Effector memory CD8-positive, alpha-beta T cell (primary cell): ENCODE measurements around the gene KRT83.
A peak's percentile ranks its signal among the peaks of the same experiment; 100 is the strongest.
"Not testable (repeated sequence)": the region's sequence is repeated elsewhere in the genome, so short reads cannot be mapped to it uniquely, and the experiment has no call there.

Experiments
- ATAC-seq: fragments of 150-1000 bp; cut with Tn5 transposase; replicated peaks from 2 replicates; pipeline ENCODE4 v1.10.0; 2021; ENCODE audit warnings: mild to moderate bottlenecking, moderate library complexity
- DNase-seq, 3 experiments: peaks; one replicate each; pipeline ENCODE4 v3.0.0; 2021
- H3K27ac Mint-ChIP-seq, 2 donors: one replicate each; pipeline ENCODE4 v1.8.0; 2022; ENCODE audit warnings: mild to moderate bottlenecking in 2 of 2, mixed read lengths in 2 of 2, moderate library complexity in 2 of 2
- H3K27me3 Mint-ChIP-seq, 2 donors: one replicate each; pipeline ENCODE4 v1.8.0; 2022; ENCODE audit warnings: mixed read lengths in 2 of 2
- H3K36me3 Mint-ChIP-seq: one replicate; pipeline ENCODE4 v1.8.0; 2022; ENCODE audit warnings: mild to moderate bottlenecking, moderate library complexity, mixed read lengths; ENCODE audit not compliant: insufficient read depth
- H3K4me1 Mint-ChIP-seq, 2 donors: one replicate each; pipeline ENCODE4 v1.8.0; 2022; ENCODE audit warnings: low read depth in 2 of 2, mixed read lengths in 2 of 2
- H3K4me3 Mint-ChIP-seq, 2 donors: one replicate each; pipeline ENCODE4 v1.8.0; 2022; ENCODE audit warnings: mild to moderate bottlenecking in 2 of 2, mixed read lengths in 2 of 2, moderate library complexity in 2 of 2
- H3K9me3 Mint-ChIP-seq, 2 donors: one replicate each; pipeline ENCODE4 v1.8.0; 2022; ENCODE audit warnings: mixed read lengths in 2 of 2

The KRT83 gene

DNA sequence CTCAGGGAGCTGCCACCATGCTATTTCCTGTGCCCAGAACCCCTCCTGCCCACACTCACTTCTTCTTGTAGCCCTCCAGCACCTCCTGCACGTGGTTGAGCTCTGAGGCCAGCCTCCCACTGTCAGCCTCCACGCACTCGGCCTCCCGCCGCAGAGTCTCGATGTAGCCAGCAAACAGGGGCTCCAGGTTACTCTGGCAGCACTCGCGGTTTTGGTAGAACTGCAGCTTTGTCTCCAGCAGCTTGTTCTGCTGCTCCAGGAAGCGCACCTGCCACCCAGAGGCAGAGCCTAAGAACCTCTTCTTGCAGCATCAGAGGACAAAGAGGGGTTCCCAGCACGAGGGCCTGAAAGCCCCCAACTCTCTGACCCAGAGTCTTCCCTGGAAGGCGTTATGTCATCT is 2.1 kb downstream of the KRT83 start:
- no peak for DNase-seq
- H3K9me3 Mint-ChIP-seq: no peaks in the 10 kb centered on the region
- ATAC-seq: no peak
- no peak overlapping the region for H3K27ac Mint-ChIP-seq
- H3K4me3 Mint-ChIP-seq: no peak overlapping the region
- peaks cover 4 to 7% of the 10 kb centered on the region in 2 donors for H3K4me1 Mint-ChIP-seq
- H3K27me3 Mint-ChIP-seq: peaks cover 43 to 70% of the 10 kb centered on the region in 2 donors
- no peaks in the 10 kb centered on the region for H3K36me3 Mint-ChIP-seq

DNA sequence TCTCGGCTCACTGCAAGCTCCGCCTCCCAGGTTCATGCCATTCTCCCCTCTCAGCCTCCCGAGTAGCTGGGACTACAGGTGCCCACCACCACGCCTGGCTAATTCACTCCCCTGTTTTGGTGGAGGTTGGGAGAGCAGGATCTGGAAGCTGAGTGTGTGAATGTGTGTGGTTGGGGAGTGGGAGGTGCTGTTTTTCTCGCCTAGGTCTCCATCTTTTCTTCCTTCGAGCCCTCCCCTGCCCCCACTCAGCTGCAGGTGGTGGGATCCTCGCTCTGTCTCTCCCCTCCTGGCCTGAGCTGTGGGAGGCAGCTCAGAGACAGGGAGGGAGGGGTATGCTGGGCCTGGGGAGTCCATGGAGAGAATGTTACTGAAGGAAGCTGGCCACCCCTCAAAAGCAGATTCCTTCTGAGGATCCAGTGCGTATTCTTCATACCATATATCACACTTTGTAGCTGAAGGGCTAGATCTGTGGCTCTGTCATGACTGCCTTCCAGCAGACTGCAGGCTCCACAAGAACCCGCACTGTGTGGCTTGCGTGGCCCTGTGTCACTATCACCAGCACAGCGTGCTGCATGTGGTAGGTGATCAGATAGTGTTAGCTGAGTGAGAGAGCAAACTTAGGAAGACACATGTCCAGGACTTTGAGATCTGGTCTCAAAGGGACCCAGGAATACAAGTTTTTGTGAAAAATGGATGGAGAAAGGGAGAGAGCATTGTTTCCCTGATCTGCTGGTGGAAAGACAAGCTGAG is 2.8 kb downstream of the KRT83 start:
- peaks cover 4 to 7% of the 10 kb centered on the region in 2 donors for H3K4me1 Mint-ChIP-seq
- DNase-seq (no peak), ATAC-seq (no peak)
- no peaks in the 10 kb centered on the region for H3K9me3 Mint-ChIP-seq
- H3K36me3 Mint-ChIP-seq: no peaks in the 10 kb centered on the region
- H3K27me3 Mint-ChIP-seq: peaks cover 46 to 72% of the 10 kb centered on the region in 2 donors
- no peak overlapping the region for H3K27ac Mint-ChIP-seq
- no peak overlapping the region for H3K4me3 Mint-ChIP-seq

DNA sequence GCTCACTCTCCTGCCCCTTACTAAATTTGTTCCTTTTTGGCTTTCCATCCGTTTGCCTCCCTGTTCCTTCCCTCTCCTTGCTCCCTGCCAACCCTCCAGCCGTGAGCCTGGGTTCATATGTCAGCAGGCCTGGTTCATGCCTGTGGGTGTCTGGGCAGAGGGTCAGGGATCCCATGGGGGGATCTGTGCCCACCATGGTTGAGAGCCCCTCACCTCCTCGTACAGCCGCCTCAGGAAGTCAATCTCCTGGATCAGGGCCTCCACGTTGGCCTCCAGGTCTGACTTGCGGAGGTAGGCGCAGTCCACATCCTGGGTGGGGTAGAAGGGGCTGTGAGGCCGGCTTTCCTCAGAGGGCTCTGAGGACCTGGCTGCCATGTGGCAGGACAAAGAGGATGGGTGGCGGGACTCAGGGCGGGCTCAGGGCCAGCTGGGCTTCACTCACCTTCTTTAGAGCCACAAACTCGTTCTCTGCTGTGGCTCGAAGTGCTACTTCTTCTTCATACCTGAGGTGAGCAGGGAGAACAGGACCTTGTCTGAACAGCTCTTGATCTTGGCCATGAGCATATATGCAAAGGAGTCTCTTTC is 3.6 kb downstream of the KRT83 start:
- no peak overlapping the region for H3K27ac Mint-ChIP-seq
- ATAC-seq (no peak), DNase-seq (no peak)
- no peaks in the 10 kb centered on the region for H3K36me3 Mint-ChIP-seq
- H3K27me3 Mint-ChIP-seq: peaks cover 46 to 72% of the 10 kb centered on the region in 2 donors
- no peaks in the 10 kb centered on the region for H3K9me3 Mint-ChIP-seq
- H3K4me1 Mint-ChIP-seq: peaks cover 4 to 7% of the 10 kb centered on the region in 2 donors
- no peak overlapping the region for H3K4me3 Mint-ChIP-seq

DNA sequence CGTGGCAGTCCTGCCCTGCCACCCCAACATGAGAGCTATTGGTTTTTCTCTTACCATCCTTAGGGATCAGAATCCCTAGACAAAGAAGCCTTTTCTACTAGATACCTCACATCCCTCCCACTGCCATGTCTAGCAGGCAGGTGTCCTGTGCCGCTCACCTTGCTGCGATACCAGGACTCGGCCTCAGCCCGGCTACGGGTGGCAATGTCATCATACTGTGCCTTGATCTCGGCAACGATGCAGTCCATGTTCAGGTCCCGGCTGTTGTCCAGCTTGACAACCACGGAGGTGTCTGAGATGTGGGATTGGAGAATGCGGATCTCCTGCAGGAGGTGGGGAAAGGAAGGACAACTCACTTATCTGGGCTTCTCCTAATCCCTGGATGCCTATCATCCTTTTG is 4.5 kb downstream of the KRT83 start:
- Mint-ChIP-seq H3K4me1 (peaks cover 4 to 7% of the 10 kb centered on the region in 2 donors), H3K27me3 (peaks cover 46 to 72% of the 10 kb centered on the region in 2 donors), H3K36me3 (no peaks in the 10 kb centered on the region), H3K27ac (no peak overlapping the region), H3K9me3 (no peaks in the 10 kb centered on the region), H3K4me3 (no peak overlapping the region)
- ATAC-seq (no peak), DNase-seq (no peak)

DNA sequence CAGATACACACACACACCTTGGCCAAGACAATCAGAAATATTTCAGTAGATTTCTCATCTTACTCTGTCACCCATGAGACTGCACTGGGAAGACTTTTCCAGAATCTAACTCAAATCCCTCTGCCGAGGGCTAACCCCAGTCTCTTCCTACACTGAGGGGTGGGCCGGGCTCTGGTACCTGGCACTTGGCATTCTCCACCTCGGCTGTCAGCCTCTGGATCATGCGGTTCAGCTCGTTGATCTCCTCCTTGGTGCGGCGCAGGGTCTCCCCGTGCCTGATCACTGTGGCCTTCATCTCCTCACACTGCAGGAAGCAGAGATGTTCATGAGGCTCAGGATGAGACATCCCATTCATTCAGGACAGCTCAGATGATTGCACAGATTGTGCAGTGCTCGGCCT is 4.9 kb downstream of the KRT83 start:
- H3K9me3 Mint-ChIP-seq: no peaks in the 10 kb centered on the region

DNA sequence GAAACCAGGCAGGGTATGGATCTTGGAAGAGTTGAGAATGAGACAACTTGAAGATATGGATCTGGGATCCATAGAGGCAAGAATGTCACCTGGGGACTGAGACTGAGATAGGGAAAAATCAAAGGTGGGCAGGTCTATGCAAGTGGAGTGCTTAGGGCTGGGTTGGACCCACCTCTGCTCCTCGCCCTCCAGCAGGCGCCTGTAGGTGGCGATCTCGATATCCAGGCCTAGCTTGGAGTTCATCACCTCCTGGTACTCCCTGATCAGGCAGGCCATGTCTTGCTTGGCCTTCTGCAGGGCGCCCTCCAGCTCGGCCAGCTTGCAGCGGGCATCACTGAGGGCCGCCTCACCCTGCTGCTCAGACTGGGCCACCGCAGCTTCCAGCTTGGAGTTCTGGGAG is 5.5 kb downstream of the KRT83 start:
- peaks cover 47 to 72% of the 10 kb centered on the region in 2 donors for H3K27me3 Mint-ChIP-seq
- H3K27ac Mint-ChIP-seq, ATAC-seq, H3K9me3 Mint-ChIP-seq, H3K4me1 Mint-ChIP-seq, H3K4me3 Mint-ChIP-seq, H3K36me3 Mint-ChIP-seq, DNase-seq: not testable (repeated sequence)

More for the DNA sequence above, 4.9 kb downstream of the KRT83 start:
- Mint-ChIP-seq H3K4me1 (peaks cover 4 to 7% of the 10 kb centered on the region in 2 donors), H3K36me3 (no peaks in the 10 kb centered on the region), H3K4me3 (no peak overlapping the region), H3K27ac (no peak overlapping the region), H3K27me3 (peaks cover 47 to 72% of the 10 kb centered on the region in 2 donors)
- DNase-seq (no peak), ATAC-seq (no peak)

DNA sequence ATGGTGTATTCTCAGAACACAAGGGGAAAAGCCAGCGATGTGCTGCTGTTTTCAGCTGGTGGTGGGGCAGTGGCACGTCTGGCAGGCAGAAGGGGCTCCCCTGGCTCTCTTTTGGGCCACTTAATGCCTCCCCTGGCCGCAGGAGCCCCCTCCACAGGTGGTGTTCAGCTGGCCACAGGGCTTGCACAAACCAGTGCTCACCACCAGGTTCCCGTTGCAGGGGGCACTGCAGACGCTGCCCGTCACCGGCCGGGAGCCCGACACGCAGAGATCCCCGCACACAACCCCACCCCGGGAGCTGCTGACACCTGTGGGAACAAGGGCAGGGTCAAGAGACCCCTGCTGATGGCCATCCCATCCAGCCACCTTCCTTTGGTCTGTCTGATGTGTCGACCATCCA is 6.7 kb downstream of the KRT83 start:
- H3K27me3 Mint-ChIP-seq: peaks cover 44 to 72% of the 10 kb centered on the region in 2 donors
- no peak overlapping the region for H3K27ac Mint-ChIP-seq
- ATAC-seq (no peak), DNase-seq (no peak)
- H3K9me3 Mint-ChIP-seq: no peaks in the 10 kb centered on the region
- H3K36me3 Mint-ChIP-seq: no peaks in the 10 kb centered on the region
- H3K4me1 Mint-ChIP-seq: peaks cover 4 to 7% of the 10 kb centered on the region in 2 donors
- no peak overlapping the region for H3K4me3 Mint-ChIP-seq

DNA sequence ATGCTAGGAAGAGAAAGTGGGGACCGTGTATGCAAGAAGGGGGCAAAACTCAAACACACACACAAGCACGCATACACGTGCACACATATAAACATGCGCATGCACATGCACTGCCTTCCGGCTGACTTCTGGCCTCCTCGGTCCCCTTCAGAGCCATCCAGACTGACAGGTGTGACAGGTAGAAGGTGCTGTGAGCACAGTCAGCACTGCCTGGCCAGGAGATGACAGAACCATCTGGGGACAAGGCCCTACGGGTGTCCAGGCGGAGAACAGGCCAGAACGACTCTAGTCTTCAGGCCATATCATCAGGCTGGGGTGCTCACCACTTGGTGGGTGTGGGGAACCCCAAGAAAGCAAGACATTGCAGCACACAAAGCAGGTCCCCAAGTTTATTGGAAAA is 7.3 kb downstream of the KRT83 start:
- Mint-ChIP-seq H3K4me3 (no peak overlapping the region), H3K27me3 (peaks cover 50 to 72% of the 10 kb centered on the region in 2 donors), H3K27ac (no peak overlapping the region), H3K4me1 (peaks cover 2 to 7% of the 10 kb centered on the region in 2 donors), H3K9me3 (no peaks in the 10 kb centered on the region), H3K36me3 (no peaks in the 10 kb centered on the region)
- no peak for ATAC-seq
- no peak for DNase-seq

DNA sequence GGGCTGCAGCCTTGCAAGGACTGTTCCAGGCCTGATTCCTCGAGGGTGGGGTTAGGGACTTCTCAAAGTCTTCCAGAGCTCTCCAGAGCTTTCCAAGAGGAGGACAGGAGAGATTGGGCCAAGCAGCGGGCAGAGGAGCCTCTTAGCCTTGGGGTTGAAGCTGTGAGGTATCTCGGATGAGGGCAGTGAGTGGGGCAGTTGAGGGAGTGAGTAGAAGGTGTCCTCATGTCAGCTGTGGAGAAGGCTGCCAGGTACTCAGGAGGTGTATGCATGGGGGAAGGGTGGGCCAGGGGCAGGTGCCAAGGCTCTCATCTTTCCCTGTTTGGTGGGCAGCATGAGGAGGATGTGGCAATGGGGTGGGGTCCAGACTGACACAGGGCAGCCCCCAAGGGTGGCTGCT is 7.7 kb downstream of the KRT83 start:
- Mint-ChIP-seq H3K27me3 (peaks cover 52 to 72% of the 10 kb centered on the region in 2 donors), H3K4me3 (no peak overlapping the region), H3K36me3 (peaks cover 2% of the 10 kb centered on the region), H3K9me3 (no peaks in the 10 kb centered on the region), H3K27ac (no peak overlapping the region), H3K4me1 (peaks cover 7 to 11% of the 10 kb centered on the region in 2 donors)
- DNase-seq (no peak), ATAC-seq (no peak)

DNA sequence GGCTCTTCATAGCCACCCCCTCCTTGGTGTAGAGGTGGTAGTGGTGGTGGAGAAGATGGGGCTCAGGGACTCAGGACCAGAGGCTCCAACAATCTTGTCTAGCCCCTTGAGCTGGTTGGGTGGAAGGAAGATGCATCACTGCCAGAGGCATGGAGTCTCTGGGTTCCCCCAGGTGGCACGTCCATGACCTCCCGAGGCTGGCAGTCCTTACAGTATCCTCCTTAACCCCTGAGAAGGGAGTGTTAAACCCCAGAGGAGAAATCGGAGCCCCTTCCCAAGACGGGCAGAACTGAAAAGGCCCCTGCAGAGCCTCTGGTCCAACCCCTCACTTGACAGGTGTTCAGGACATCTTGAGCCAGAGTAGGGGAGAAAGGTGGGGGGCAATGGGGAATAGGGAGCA is 9.1 kb downstream of the KRT83 start:
- H3K27me3 Mint-ChIP-seq: peaks cover 59 to 72% of the 10 kb centered on the region in 2 donors
- no peak for ATAC-seq
- no peak for DNase-seq

DNA sequence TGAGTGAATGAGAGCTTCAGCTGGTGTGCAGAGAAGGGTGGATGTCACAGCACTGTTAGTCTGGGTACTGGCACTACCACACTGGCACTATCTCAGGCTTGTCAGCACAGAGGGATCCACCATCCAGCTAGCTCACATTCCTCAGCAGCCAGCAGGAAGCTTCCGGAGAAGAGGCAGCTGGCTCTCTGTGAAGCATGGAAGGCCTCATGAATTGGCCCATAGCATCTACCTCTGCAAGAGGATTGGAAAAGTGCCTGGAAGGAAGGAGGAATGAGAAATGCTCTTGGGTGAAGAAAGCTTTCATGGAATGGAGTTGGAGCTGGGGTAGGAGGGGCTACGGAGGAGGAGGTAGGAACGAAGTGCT is 9.9 kb downstream of the KRT83 start:
- H3K4me1 Mint-ChIP-seq: peaks cover 14 to 15% of the 10 kb centered on the region in 2 donors
- H3K9me3 Mint-ChIP-seq: no peaks in the 10 kb centered on the region
- ATAC-seq (no peak), DNase-seq (no peak)
- H3K4me3 Mint-ChIP-seq: no peak overlapping the region
- no peak overlapping the region for H3K27ac Mint-ChIP-seq
- H3K27me3 Mint-ChIP-seq: peaks cover 60 to 80% of the 10 kb centered on the region in 2 donors
- H3K36me3 Mint-ChIP-seq: peaks cover 2% of the 10 kb centered on the region

More for the DNA sequence above, 9.1 kb downstream of the KRT83 start:
- Mint-ChIP-seq H3K4me3 (no peak overlapping the region), H3K36me3 (peaks cover 2% of the 10 kb centered on the region), H3K4me1 (peaks cover 12 to 13% of the 10 kb centered on the region in 2 donors), H3K9me3 (no peaks in the 10 kb centered on the region), H3K27ac (no peak overlapping the region)

DNA sequence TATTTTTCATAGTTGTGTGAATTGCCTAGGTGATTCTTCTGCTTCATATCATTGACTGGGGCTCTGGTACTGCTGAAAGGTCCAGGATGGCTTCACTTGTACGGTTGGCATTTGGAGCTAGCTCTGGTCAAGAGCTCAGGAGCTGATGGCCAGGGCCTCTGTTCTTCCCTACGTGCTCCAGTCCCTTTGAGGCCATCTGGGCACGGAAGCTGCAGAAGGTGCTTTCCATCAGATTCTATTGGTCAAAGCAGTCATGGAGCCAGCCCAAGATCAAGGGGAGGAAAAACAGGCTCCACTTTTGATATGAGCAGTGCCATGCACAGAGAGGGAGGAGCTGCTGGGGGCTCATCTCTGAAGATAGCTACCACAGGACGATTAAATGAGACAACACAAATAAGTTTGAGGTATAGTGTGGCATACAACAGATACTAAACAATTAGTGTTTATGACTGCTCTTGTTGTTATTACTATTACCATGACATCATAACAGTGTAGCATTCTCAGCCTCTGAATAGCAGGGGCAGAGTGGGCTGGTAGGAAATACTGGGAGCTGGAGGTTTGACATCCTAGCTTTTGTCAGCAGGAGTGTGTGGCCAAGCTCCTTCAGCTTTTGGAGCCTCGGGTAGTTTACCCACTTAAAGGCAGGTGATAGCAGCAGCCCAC is 10.4 kb downstream of the KRT83 start:
- Mint-ChIP-seq H3K36me3 (peaks cover 2% of the 10 kb centered on the region), H3K4me3 (no peak overlapping the region), H3K27ac (no peak overlapping the region), H3K9me3 (no peaks in the 10 kb centered on the region), H3K4me1 (peaks cover 15 to 19% of the 10 kb centered on the region in 2 donors), H3K27me3 (peaks cover 60 to 85% of the 10 kb centered on the region in 2 donors)
- ATAC-seq: no peak
- no peak for DNase-seq

DNA sequence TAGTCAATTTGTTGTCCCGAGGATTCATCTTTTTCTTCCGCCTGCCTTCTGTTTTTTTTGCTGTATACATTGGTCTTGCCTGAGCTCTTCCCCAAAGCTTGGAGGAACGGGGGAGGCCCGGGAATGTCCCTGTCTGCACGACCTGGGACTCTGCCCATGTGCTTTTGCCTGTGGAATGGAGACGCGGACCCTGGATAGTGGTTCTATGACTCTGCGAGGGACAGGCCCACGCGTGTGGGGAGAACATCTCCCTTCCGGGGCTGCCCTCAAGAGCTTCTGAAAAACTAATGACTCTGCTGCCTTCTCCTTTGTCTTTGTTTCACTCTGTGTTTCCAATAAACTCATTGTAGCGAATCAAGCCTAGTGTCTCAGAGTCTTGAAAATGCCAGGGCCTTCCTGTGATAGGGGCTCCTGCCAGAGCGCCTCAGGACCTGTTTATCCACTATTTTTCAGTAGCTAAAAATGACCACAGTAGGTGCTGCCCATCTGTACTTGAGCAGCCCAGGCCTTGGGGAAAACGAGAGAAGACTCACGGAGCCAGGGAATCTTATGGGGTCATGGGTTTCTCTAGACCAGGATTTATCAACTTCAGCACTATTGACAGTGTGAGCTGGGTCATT is 12.3 kb downstream of the KRT83 start:
- peaks cover 57 to 94% of the 10 kb centered on the region in 2 donors for H3K27me3 Mint-ChIP-seq
- no peak for DNase-seq

More for the DNA sequence above, 12.3 kb downstream of the KRT83 start:
- ATAC-seq: no peak
- Mint-ChIP-seq H3K4me3 (peak overlapping the region; percentile 76 to 80), H3K27ac (peak overlapping the region in 1 of 2 donors; percentile 28), H3K4me1 (peaks cover 26 to 30% of the 10 kb centered on the region in 2 donors), H3K9me3 (no peaks in the 10 kb centered on the region), H3K36me3 (peaks cover 2% of the 10 kb centered on the region)
